Spinal cord (tissue), 10 donors: ENCODE measurements around the gene SPESP1. TPM values are rescaled to one million over a fixed set of nuclear protein-coding genes. Genes with fewer than 3 reads are reported as not detected.

Experiments used
- DNase-seq, 6 donors: peaks; one replicate each; pipeline versions ENCODE4 v3.0.0 to v3.0.0-alpha.2; 2013 to 2015; ENCODE audit warnings: low spot score in 6 of 6, low read depth in 4 of 6
- H3K27ac ChIP-seq: one replicate; pipeline ENCODE4 v1.5.1; 2013; ENCODE audit warnings: low read depth, low read length, control low read depth
- H3K27me3 ChIP-seq: one replicate; pipeline ENCODE4 v1.6.1; 2013; ENCODE audit warnings: low read length; ENCODE audit not compliant: control insufficient read depth, insufficient read depth
- H3K36me3 ChIP-seq: one replicate; pipeline ENCODE4 v1.6.1; 2013; ENCODE audit warnings: low read length; ENCODE audit not compliant: control insufficient read depth, insufficient read depth
- H3K4me1 ChIP-seq: one replicate; pipeline ENCODE4 v1.6.1; 2013; ENCODE audit warnings: low read length; ENCODE audit not compliant: control insufficient read depth, insufficient read depth
- H3K4me3 ChIP-seq: one replicate; pipeline ENCODE4 v1.5.1; 2013; ENCODE audit warnings: low read depth, low read length, control low read depth
- H3K9me3 ChIP-seq: one replicate; pipeline ENCODE4 v1.6.1; 2013; ENCODE audit warnings: low read length; ENCODE audit not compliant: control insufficient read depth, insufficient read depth
- WGBS: methylation state at CpG from one replicate; pipeline ENCODE4 v1.1.5; 2013; ENCODE audit warnings: missing lambda C conversion rate; ENCODE audit not compliant: insufficient coverage; 5-methylcytosine and 5-hydroxymethylcytosine counted together
- polyA plus RNA-seq, 2 donors: library from polyadenylated mRNA; unstranded; fragments of 120-200 nt; gene quantifications; one replicate each; pipeline ENCODE4 v1.2.1, GENCODE V29; 2013; ENCODE audit not compliant: insufficient read length in 2 of 2
- total RNA-seq, 2 donors: library from RNA; depleted of rRNA in 1 of 2; stranded (reverse); fragments of 120-200 nt in 1 of 2; fragments of >200 nt in 1 of 2; gene quantifications; one replicate each; pipeline versions ENCODE4 v1.2.3 to v1.2.4, GENCODE V29; 2013 to 2014
- donor health status: healthy.

SPESP1 gene
- total and polyA plus RNA-seq, 4 donors: 2.4 to 7.6 (median 4.2) TPM

DNA sequence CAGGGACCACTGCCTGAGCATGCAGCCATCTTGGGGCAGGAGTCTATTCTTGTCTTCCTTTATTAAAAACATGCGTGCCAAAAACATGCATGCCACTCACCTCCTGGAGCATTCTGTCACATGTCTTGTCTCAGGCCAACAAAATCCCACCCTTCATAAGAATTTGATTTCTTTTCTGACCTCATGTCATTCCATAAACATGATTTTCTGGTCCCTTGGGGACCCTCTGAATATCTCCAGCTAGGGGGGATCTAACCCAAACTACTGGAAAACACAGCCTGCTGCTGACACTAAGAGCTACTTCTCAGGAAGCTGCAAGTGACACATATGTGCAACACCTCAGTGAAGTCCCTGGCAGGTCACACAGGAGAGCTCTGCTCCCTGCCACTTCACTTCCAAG, 57.4 kb downstream of the SPESP1 start:
- Histone ChIP-seq H3K9me3 (no peaks in the 10 kb centered on the region), H3K27me3 (no peaks in the 10 kb centered on the region), H3K36me3 (no peaks in the 10 kb centered on the region), H3K27ac (no peak overlapping the region), H3K4me1 (no peaks in the 10 kb centered on the region), H3K4me3 (no peak overlapping the region)
- no peak for DNase-seq
- 45% methylated on average over 1 of the region's 1 CpG for WGBS

DNA sequence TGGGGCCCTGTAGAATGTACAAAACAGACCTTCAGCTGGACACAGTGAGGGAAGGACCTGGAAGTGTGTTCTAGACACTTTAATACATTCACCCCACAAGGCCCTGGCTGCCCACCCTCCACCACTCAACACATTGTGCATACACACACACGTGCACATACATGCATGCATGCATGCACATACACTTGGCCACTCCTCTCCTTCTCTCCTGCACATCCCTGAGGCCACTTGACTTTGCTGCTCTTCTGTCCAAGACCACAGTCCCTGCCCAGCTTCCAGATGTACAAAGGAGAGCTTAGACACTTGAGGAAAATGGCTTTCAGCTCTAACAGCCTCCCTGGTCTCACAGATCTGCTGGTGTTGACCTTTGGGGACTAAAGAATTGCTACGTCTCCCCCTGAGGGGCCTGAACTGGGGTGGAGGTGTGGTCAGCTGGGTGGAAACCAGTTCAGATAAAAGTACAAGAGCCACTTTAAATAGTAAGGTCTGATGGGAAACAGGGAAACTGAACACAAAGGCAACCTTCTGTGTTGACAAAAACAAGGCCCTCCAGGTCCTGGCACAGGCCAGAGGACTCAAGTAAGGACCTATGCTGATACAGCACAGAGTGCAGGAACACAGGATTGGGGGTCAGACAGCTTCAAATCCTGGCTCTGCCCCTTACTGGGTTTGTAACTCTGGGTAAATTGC, 59.4 kb downstream of the SPESP1 start:
- Histone ChIP-seq H3K4me1 (no peaks in the 10 kb centered on the region), H3K4me3 (no peak overlapping the region), H3K27ac (no peak overlapping the region), H3K27me3 (no peaks in the 10 kb centered on the region), H3K36me3 (no peaks in the 10 kb centered on the region), H3K9me3 (no peaks in the 10 kb centered on the region)
- WGBS: 87% methylated on average over 2 of the region's 2 CpGs
- DNase-seq: no peak

DNA sequence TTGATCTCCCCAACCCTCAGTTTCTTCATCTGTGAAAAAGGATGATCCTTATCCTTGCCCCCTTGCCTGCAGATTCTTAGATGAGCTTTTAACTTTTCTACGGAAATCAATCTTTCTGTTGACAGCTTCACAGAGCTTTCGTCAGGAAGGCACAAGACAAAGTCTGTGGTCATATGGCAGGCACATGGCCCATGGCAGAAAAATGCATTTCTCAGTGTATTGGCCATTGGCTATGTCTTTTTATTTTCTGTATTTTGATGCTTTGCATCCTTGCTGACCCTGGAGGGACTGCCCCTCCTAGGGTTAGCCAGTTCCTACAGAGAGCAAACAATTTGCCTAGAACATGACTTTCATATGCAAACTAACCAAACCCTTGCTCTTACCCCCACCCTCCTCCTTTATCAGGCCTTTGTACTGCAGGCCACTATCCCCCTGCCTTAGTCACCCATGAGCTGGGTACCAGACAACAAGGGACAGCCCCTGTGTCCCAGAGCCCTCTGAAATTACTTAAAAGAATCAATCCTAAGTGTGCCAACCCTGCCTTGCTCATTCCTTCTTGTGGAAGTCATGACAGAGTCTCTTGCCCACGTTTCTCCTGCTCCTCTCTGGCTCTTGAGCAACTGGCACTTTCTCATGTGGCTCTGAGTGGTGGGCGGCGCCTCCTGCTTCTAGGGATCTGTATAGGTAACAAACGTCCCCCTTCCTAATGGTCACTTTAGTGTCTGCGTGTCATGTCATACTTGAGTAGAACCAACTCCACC, 60.1 kb downstream of the SPESP1 start:
- Histone ChIP-seq H3K4me1 (no peaks in the 10 kb centered on the region), H3K9me3 (no peaks in the 10 kb centered on the region), H3K27me3 (no peaks in the 10 kb centered on the region), H3K4me3 (no peak overlapping the region), H3K27ac (no peak overlapping the region), H3K36me3 (no peaks in the 10 kb centered on the region)
- no peak for DNase-seq
- 83% methylated on average over 5 of the region's 7 CpGs for WGBS

DNA sequence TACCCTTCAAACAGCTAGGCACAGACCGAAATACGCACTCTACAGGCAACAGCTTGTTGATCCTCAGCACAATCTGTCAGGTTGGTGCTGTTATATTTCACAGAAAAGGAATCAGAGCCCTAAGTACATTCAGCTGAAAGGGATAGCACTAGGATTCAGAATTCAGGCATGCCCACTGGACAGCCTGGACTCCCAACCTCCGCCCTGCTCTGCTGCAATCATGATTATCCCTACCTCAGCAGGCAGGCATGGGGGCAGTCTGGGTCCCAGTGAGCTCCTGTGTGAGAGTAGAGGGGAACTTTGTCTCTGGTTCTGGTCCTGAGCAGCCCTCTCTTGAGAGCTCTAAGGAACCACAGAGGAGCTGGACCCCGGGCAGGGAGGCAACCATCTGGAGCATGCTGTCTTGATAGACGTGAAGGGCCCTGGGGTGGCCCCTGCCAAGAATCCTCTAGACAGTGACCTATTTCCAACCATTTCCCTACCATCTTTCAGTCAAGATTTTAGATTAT, 60.7 kb downstream of the SPESP1 start:
- no peak for DNase-seq
- 94% methylated on average over 2 of the region's 5 CpGs for WGBS
- Histone ChIP-seq H3K9me3 (no peaks in the 10 kb centered on the region), H3K27ac (no peak overlapping the region), H3K4me3 (no peak overlapping the region), H3K4me1 (no peaks in the 10 kb centered on the region), H3K27me3 (no peaks in the 10 kb centered on the region), H3K36me3 (no peaks in the 10 kb centered on the region)

DNA sequence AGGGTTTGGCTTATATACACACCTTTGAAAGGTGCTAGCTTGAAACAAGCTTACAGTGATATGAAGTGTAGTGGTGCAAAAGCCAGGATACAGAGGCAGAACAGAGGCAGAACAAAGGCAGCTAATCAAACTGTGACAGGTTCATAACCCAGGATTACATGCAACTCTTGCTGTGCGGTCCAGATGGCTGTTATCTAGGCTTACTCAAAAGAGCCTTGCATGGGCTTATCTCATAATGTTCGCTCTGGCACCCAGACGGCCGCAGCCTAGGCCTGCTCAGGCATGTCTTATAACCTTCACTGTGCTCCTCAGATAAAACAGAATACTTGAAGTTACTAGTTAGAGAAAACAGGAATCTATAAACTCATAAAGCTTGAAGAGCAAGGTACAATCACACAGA, 61.4 kb downstream of the SPESP1 start:
- 79% methylated on average over 1 of the region's 4 CpGs for WGBS
- peak in 2 of 6 donors; percentile 16 to 74 for DNase-seq
- no peaks in the 10 kb centered on the region for H3K27me3 ChIP-seq
- no peaks in the 10 kb centered on the region for H3K4me1 ChIP-seq
- no peaks in the 10 kb centered on the region for H3K36me3 ChIP-seq
- H3K4me3 ChIP-seq: no peak overlapping the region
- no peak overlapping the region for H3K27ac ChIP-seq
- no peaks in the 10 kb centered on the region for H3K9me3 ChIP-seq

DNA sequence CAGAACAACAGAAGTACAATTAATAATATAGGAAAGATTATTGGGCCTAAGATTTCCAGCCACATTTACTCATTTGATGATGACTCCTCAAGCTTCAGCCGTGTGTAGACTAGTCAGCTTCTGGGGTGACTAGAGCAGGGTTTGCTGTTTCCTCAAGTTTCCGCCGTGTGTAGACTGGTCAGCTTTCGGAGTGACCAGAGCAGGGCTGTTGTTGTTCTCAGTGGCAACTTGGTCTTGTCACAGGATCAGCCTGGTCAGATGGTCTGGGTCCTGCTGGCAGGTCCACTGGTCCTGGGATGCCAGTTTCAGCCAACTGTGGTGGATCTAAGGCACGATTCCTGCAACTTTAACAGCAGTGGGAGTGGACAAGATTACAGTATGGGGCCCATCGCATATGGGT, 62.4 kb downstream of the SPESP1 start:
- no peak overlapping the region for H3K27ac ChIP-seq
- no peaks in the 10 kb centered on the region for H3K27me3 ChIP-seq
- H3K4me3 ChIP-seq: no peak overlapping the region
- DNase-seq: no peak
- H3K9me3 ChIP-seq: no peaks in the 10 kb centered on the region
- WGBS: 100% methylated on average over 5 of the region's 6 CpGs
- no peaks in the 10 kb centered on the region for H3K36me3 ChIP-seq
- H3K4me1 ChIP-seq: no peaks in the 10 kb centered on the region

DNA sequence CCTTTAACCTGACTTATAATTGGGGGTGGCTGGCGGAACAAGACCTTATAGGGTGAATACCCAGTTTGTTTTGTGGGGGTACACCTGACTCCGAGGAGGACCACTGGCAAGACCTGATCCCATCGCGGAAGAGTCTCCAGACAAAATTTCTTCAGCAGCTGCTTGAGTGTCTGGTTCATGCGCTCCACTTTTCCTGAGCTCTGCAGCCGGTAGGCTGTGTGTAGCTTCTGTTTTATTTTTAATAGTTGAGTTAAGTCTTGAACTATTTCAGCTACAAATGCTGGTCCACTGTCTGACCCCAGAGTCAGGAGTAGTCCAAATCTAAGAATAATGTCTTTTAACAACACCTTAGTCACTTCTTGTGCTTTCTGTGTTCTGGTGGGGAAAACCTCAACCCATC, 63.0 kb downstream of the SPESP1 start:
- Histone ChIP-seq H3K36me3 (no peaks in the 10 kb centered on the region), H3K27me3 (no peaks in the 10 kb centered on the region), H3K4me3 (no peak overlapping the region), H3K4me1 (no peaks in the 10 kb centered on the region), H3K9me3 (no peaks in the 10 kb centered on the region), H3K27ac (no peak overlapping the region)
- 97% methylated on average over 3 of the region's 6 CpGs for WGBS
- DNase-seq: no peak

DNA sequence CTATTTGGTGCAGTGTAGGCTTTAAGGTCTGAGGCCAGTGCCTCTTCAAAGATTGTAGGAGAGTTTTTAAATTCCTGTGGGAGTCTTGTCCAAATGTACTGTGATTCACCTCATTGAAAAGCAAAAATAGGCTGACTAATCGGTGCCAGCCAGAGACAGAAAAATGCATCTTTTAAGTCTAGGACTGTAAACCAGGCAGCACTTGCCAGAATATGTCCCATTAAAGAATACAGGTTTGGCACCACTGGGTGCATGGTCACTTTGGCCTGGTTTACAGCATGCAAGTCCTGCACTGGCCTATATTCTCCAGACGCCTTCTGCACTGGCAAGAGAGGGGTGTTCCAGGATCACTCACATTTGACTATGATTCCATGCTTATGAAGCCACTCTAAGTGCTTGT, 63.8 kb downstream of the SPESP1 start:
- whole genome bisulfite sequencing: 55% methylated on average over 2 of the region's 2 CpGs
- H3K4me1 ChIP-seq: no peaks in the 10 kb centered on the region
- no peak overlapping the region for H3K27ac ChIP-seq
- H3K4me3 ChIP-seq: no peak overlapping the region
- H3K27me3 ChIP-seq: no peaks in the 10 kb centered on the region
- no peaks in the 10 kb centered on the region for H3K9me3 ChIP-seq
- DNase-seq: no peak
- no peaks in the 10 kb centered on the region for H3K36me3 ChIP-seq

DNA sequence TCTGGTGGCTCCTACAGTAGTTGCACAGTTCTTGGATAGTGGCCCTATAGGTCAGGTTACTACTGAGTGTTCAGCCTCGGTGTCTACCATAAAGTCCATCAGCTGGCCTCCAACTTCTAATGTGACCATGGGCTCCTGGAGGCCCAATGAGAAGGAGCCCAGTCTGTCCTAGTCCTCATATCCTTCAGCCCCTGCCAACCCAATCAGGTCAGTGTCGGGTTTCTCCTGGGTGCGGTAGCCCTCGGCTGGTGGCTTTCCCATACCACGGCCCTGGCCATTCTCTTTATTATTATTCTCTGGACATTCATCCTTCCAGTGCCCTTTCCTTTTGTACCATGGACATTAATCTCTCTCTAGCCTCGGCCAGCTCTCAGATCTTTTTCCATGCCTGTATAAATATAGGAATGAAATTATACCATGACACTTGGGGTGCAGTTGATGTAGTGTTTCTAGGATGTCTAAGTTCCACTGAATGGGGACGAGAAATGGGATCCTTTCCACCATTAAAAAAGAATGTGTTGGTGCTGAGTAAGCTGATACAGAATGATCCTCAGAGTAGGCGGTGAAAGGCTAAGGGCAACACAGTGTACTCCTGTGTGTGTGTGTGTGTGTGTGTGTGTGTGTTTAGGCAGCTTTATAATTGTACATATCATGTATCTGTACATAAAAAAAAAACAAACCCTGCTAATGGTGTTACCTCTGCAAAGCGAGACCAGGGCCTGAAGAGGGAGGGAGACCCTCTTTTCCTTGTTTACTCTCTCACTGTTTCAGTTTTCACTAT, 64.8 kb downstream of the SPESP1 start:
- 90% methylated on average over 5 of the region's 9 CpGs for WGBS
- no peak overlapping the region for H3K4me3 ChIP-seq
- H3K27ac ChIP-seq: no peak overlapping the region
- no peaks in the 10 kb centered on the region for H3K36me3 ChIP-seq
- no peaks in the 10 kb centered on the region for H3K27me3 ChIP-seq
- H3K9me3 ChIP-seq: no peaks in the 10 kb centered on the region
- H3K4me1 ChIP-seq: no peaks in the 10 kb centered on the region
- DNase-seq: no peak
